Activated CD8-positive, alpha-beta memory T cell treated with anti-CD3 and anti-CD28 coated beads for 24 hours (primary cell): ENCODE data around the gene CEP97.

ENCODE experiments used
- DNase-seq: peaks from one replicate; pipeline ENCODE4 v3.0.0-alpha.2; 2020

The CEP97 gene

GRCh38 chr3:101779047-101779821, 54.8 kb downstream of the CEP97 start, which contains the start of gene NXPE3:
TSS of gene NXPE3 (plus strand) at chr3:101779211. CDS start at chr3:101785597, 6,386 bp downstream.
- DNase-seq, result peak; percentile 99

- DNase-seq, result no peak
Measured at GRCh38 chr3:101779822-101780381, 55.5 kb downstream of the CEP97 start.

- no peak for DNase-seq
Measured at GRCh38 chr3:101780661-101781060, 56.2 kb downstream of the CEP97 start.

GRCh38 chr3:101781166-101781565, 56.8 kb downstream of the CEP97 start:
- no peak for DNase-seq

GRCh38 chr3:101784855-101785613, 60.6 kb downstream of the CEP97 start:
- no peak for DNase-seq

- DNase-seq, result no peak
Measured at GRCh38 chr3:101791778-101792177, 67.4 kb downstream of the CEP97 start.

- no peak for DNase-seq
Measured at GRCh38 chr3:101796077-101796680, 71.8 kb downstream of the CEP97 start.

GRCh38 chr3:101801174-101801573, 76.8 kb downstream of the CEP97 start:
- DNase-seq, result no peak

- DNase-seq, result no peak
Measured at GRCh38 chr3:101802179-101802578, 77.8 kb downstream of the CEP97 start.

GRCh38 chr3:101803173-101803782, 78.9 kb downstream of the CEP97 start:
- no peak for DNase-seq

- DNase-seq, result no peak
Measured at GRCh38 chr3:101803939-101804338, 79.5 kb downstream of the CEP97 start.

- DNase-seq, result no peak
Measured at GRCh38 chr3:101806491-101806890, 82.1 kb downstream of the CEP97 start.

GRCh38 chr3:101807888-101808287, 83.5 kb downstream of the CEP97 start:
- no peak for DNase-seq

GRCh38 chr3:101809178-101810021, 85.0 kb downstream of the CEP97 start:
- DNase-seq, result no peak

GRCh38 chr3:101810022-101810418, 85.6 kb downstream of the CEP97 start:
- DNase-seq, result no peak

GRCh38 chr3:101811875-101812274, 87.5 kb downstream of the CEP97 start:
- no peak for DNase-seq

- no peak for DNase-seq
Measured at GRCh38 chr3:101812895-101813294, 88.5 kb downstream of the CEP97 start.

GRCh38 chr3:101813817-101814440, 89.5 kb downstream of the CEP97 start:
- DNase-seq, result no peak

GRCh38 chr3:101814835-101815234, 90.4 kb downstream of the CEP97 start:
- DNase-seq, result no peak

- DNase-seq, result no peak
Measured at GRCh38 chr3:101816215-101817149, 92.1 kb downstream of the CEP97 start.
